VCaP (cell line): ENCODE measurements around the gene RTKN2.
"Not testable (repeated sequence)": the region's sequence is repeated elsewhere in the genome, so short reads cannot be mapped to it uniquely, and the experiment has no call there.

Experiments used
- H3K27ac ChIP-seq: fragments of 450-650 bp; 2 replicates; pipeline ENCODE4 v1.5.1; 2017
- CTCF ChIP-seq: fragments of 450-650 bp; conservative IDR thresholded peaks from 2 replicates; pipeline ENCODE4 v1.5.1; 2017; ENCODE audit warnings: mild to moderate bottlenecking, moderate library complexity

The RTKN2 gene

DNA sequence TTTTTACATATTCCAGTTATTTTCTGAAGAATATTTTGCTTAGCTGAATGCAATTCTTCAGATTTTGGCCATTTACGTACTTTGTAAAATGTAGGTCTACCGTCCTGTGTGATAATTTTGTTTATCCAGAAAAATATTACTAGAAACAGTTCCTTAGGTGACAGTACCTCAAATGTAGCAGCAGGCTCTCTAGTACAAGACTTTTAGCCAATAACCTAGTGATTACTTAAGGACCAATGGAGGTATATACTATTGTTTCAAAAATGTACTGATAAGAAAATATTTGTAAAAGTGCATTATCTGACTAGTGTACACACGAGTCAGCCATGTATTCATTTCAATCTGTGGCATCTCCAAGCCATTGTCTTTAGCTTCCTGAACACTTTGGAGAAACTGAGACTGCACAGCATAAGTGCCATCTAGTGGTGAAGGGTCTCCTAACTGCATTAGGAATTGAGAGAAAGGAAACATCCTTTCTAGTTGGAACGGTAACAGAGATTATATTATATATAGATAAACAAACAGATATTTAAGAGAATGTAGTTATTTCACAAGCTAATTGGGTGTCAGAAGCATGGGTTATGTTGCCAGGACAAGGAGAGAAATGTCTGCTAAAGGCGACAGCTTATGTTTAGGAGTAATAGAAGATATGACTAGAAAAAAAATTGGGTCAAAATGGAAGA lies 23.7 kb downstream of the RTKN2 start:
- peak; percentile 91 for TF ChIP-seq CTCF
- peak overlapping the region; percentile 28 for H3K27ac ChIP-seq

- peak overlapping the region; percentile 28; the same call in 1 of the 2 replicates for H3K27ac ChIP-seq
- TF ChIP-seq CTCF = no peak
Observed at GRCh38 chr10:62244088-62244487, 24.6 kb downstream of the RTKN2 start.

- H3K27ac ChIP-seq = no peak overlapping the region; the same call in 1 of the 2 replicates
- TF ChIP-seq CTCF = no peak
Observed at GRCh38 chr10:62243647-62243997, 25.0 kb downstream of the RTKN2 start.

GRCh38 chr10:62242965-62243646 lies 25.5 kb downstream of the RTKN2 start:
- not testable (repeated sequence) for H3K27ac ChIP-seq

GRCh38 chr10:62241521-62241920 lies 27.1 kb downstream of the RTKN2 start:
- H3K27ac ChIP-seq = not testable (repeated sequence)

DNA sequence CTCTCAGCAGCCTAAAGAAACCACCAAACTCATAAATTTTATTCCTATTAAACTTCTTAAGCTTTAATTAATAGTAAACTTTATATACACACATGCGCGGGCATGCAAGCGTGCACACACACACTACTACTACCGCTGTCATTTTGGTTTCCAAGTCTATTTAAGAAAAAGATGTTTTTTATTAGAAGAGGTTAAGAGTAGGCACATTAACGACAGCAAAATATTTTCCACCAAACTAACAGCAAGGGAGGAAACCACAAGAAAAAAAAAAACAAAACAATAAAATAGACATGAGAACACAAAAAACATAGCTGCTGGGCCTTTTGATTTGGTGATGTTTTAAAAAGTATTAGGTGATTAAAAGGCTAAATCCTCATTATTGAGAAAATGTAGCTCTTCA lies 28.6 kb downstream of the RTKN2 start:
- TF ChIP-seq CTCF = no peak
- H3K27ac ChIP-seq = peak overlapping the region; percentile 9; the same call in 1 of the 2 replicates

- no peak for TF ChIP-seq CTCF
- peak overlapping the region; percentile 4; the same call in 1 of the 2 replicates for H3K27ac ChIP-seq
Observed at GRCh38 chr10:62238880-62239279, 29.8 kb downstream of the RTKN2 start.

- H3K27ac ChIP-seq = peak overlapping the region; percentile 26
- TF ChIP-seq CTCF = no peak
Observed at GRCh38 chr10:62237966-62238365, 30.7 kb downstream of the RTKN2 start.
